Measurements from ENCODE around the gene RAD51. TPM values are rescaled to one million over a fixed set of nuclear protein-coding genes. Genes with fewer than 3 reads are reported as not detected.
"Not testable (repeated sequence)": the region's sequence is repeated elsewhere in the genome, so short reads cannot be mapped to it uniquely, and the experiment has no call there.

Gene RAD51
- 2.9 and 12.1 TPM in 2 replicates for total RNA-seq (ENCODE audit: low replicate concordance)

- peak within 1 kb of the TSS; percentile 98 for H3K4me3 ChIP-seq (ENCODE audit: low read depth, low read length)
- no peak for TF ChIP-seq CTCF (IDR thresholded peaks at IDR 0.05; ENCODE audit: insufficient read depth, low read length)
- peak; percentile 94 for DNase-seq (ENCODE audit: low read depth)
Observed at GRCh38 chr15:40694688-40695468, at the start of gene RAD51. Gene RAD51 (plus strand): TSS chr15:40695174. CDS start chr15:40698759, 3,585 bp downstream.

- TF ChIP-seq CTCF (IDR thresholded peaks at IDR 0.05; ENCODE audit: insufficient read depth, low read length): no peak
- no peak overlapping the region for H3K4me3 ChIP-seq (ENCODE audit: low read depth, low read length)
- DNase-seq (ENCODE audit: low read depth): no peak
Observed at GRCh38 chr15:40647523-40647922, 47.5 kb upstream of the RAD51 start.

GRCh38 chr15:40650479-40650878, 44.5 kb upstream of the RAD51 start:
- DNase-seq (ENCODE audit: low read depth): no peak
- no peak for TF ChIP-seq CTCF (IDR thresholded peaks at IDR 0.05; ENCODE audit: insufficient read depth, low read length)
- no peak overlapping the region for H3K4me3 ChIP-seq (ENCODE audit: low read depth, low read length)

GRCh38 chr15:40660686-40661085, 34.3 kb upstream of the RAD51 start:
- no peak for DNase-seq (ENCODE audit: low read depth)
- H3K4me3 ChIP-seq (ENCODE audit: low read depth, low read length): no peak overlapping the region
- no peak for TF ChIP-seq CTCF (IDR thresholded peaks at IDR 0.05; ENCODE audit: insufficient read depth, low read length)

GRCh38 chr15:40664909-40665308, 30.1 kb upstream of the RAD51 start:
- no peak overlapping the region for H3K4me3 ChIP-seq (ENCODE audit: low read depth, low read length)
- TF ChIP-seq CTCF (IDR thresholded peaks at IDR 0.05; ENCODE audit: insufficient read depth, low read length): no peak
- DNase-seq (ENCODE audit: low read depth): no peak

- DNase-seq (ENCODE audit: low read depth); H3K4me3 ChIP-seq (ENCODE audit: low read depth, low read length): not testable (repeated sequence)
Observed at GRCh38 chr15:40676290-40676689, 18.7 kb upstream of the RAD51 start.

- not testable (repeated sequence) for H3K4me3 ChIP-seq (ENCODE audit: low read depth, low read length); DNase-seq (ENCODE audit: low read depth)
Observed at GRCh38 chr15:40676906-40677305, 18.1 kb upstream of the RAD51 start.

GRCh38 chr15:40680151-40680550, 14.8 kb upstream of the RAD51 start:
- DNase-seq (ENCODE audit: low read depth): no peak
- TF ChIP-seq CTCF (IDR thresholded peaks at IDR 0.05; ENCODE audit: insufficient read depth, low read length): no peak
- H3K4me3 ChIP-seq (ENCODE audit: low read depth, low read length): no peak overlapping the region

GRCh38 chr15:40680959-40681358, 14.0 kb upstream of the RAD51 start:
- H3K4me3 ChIP-seq (ENCODE audit: low read depth, low read length); DNase-seq (ENCODE audit: low read depth): not testable (repeated sequence)
